Airway epithelial cell (primary cell): ENCODE results near the gene ERVMER34-1. TPM values are rescaled to one million over a fixed set of nuclear protein-coding genes. Genes with fewer than 3 reads are reported as not detected.

Experiments
- total RNA-seq: library from RNA; depleted of rRNA; stranded (reverse); fragments of >200 nt; gene quantifications from 2 replicates; pipeline ENCODE4 v1.2.3, GENCODE V29; 2015

Gene ERVMER34-1, protein sequence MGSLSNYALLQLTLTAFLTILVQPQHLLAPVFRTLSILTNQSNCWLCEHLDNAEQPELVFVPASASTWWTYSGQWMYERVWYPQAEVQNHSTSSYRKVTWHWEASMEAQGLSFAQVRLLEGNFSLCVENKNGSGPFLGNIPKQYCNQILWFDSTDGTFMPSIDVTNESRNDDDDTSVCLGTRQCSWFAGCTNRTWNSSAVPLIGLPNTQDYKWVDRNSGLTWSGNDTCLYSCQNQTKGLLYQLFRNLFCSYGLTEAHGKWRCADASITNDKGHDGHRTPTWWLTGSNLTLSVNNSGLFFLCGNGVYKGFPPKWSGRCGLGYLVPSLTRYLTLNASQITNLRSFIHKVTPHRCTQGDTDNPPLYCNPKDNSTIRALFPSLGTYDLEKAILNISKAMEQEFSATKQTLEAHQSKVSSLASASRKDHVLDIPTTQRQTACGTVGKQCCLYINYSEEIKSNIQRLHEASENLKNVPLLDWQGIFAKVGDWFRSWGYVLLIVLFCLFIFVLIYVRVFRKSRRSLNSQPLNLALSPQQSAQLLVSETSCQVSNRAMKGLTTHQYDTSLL
- 2.7 and 4.2 TPM in 2 replicates for total RNA-seq

DNA sequence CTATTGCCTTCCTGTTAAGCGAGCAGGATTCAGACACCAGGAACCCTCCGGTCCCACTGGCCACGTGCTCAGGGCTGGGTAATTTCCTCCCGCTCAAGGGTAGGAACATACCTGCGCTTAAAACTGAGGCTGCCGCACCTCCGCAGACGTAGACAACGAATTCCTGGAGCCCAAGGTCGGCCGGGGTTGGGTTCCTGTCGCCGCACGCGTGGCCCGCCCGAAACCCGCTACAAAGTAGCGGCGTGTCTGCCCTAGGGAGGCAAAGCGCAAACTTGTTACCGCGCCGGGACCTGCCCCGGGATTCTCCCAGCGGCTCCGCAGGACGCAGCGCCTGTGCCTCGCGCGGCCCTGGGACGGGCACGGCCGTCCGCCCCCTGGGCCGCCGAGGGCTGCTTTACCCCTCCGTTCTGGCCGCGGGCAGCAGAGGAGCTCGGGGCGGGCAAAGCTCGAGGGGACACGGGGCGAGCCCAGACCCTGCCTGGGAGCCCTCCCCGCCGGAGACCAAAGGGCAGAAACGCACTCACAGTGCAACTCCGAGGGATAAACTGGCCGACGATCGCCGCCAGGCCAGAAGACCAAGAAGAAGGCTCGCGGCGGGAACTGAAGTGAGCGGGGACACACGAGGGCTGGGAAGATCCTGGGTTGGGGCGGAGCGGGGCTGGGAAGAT, at the start of gene ERVMER34-1:
TSS of gene ERVMER34-1 (minus strand) at position 607 of the 668 bp plus-strand sequence. CDS start 5,905 bp downstream, outside the sequence.

Other genes with a start within 250 kb of the ERVMER34-1 start
- gene USP46, start 92.1 kb downstream of the ERVMER34-1 start, total RNA-seq, result 7.2 and 12.2 TPM in 2 replicates
- gene RASL11B, start 110.9 kb upstream of the ERVMER34-1 start, total RNA-seq, result 1.5 and 3.1 TPM in 2 replicates